ENCODE measurements around the gene RNF43. TPM values are rescaled to one million over a fixed set of nuclear protein-coding genes. Genes with fewer than 3 reads are reported as not detected.

RNF43 gene
- total RNA-seq, 1 experiment from 2014 or later: 0.04 TPM

DNA sequence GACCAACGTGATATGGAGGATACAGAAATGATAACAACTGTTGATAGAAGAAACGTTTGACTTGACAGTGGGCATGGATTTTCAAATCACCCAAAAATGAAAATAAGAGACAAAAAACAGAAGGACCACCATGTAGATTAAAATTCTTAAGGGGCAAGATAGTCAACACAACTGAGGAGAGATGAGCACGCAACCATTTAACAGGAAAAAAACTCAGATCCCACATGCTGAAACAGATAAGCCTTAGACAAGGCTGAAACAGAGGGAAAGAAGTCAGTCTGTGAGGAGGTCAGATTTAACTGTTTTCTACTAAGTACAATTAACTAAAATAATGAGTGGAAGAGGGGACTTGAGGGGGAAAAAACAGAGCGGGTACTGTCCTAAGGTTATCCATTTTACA lies 21.2 kb downstream of the RNF43 start:
- ChIA-PET CTCF (no interaction called here), POLR2A (ENCODE audit: low non-redundant PET) (no interaction called here)
- no peak overlapping the region for H3K4me3 ChIP-seq (ENCODE audit: low read depth, low read length, poor library complexity, severe bottlenecking)
- H3K27me3 ChIP-seq (replicated peaks; ENCODE audit: insufficient read depth, low read depth, low read length, poor library complexity): peaks cover 60% of the 10 kb centered on the region
- TF ChIP-seq EZH2 (IDR thresholded peaks at IDR 0.05; ENCODE audit: borderline replicate concordance, low read depth, low read length, poor library complexity, severe bottlenecking) (no peak), CTCF (conservative IDR thresholded peaks at IDR 0.05; ENCODE audit: low read depth, low read length) (no peak)
- H3K9me3 ChIP-seq (ENCODE audit: low read depth, low read length, poor library complexity, severe bottlenecking): no peaks in the 10 kb centered on the region
- H3K27ac ChIP-seq (ENCODE audit: low read depth, low read length, poor library complexity, severe bottlenecking): no peak overlapping the region
- no peaks in the 10 kb centered on the region for H3K4me1 ChIP-seq (ENCODE audit: insufficient read depth, low read length, poor library complexity, severe bottlenecking)
- BruUV-seq (replicated peaks): no TSS peak
- no peaks in the 10 kb centered on the region for H3K36me3 ChIP-seq (ENCODE audit: insufficient read depth, low read length, poor library complexity, severe bottlenecking)
- intact Hi-C loops (cut with micrococcal nuclease; ENCODE audit: unreplicated experiment): no loop called here
- no peak for DNase-seq (ENCODE audit: low spot score)

- no TSS peak for BruUV-seq (replicated peaks)
- ChIA-PET CTCF (interaction anchor here (0.6 kb wide), 1 partner anchor 52 kb away, joined by 5 read pairs; no protein-coding TSS in a partner anchor), POLR2A (ENCODE audit: low non-redundant PET) (no interaction called here)
- no peaks in the 10 kb centered on the region for H3K36me3 ChIP-seq (ENCODE audit: insufficient read depth, low read length, poor library complexity, severe bottlenecking)
- intact Hi-C loops (cut with micrococcal nuclease; ENCODE audit: unreplicated experiment): no loop called here
- DNase-seq (ENCODE audit: low spot score): no peak
- no peak overlapping the region for H3K4me3 ChIP-seq (ENCODE audit: low read depth, low read length, poor library complexity, severe bottlenecking)
- H3K4me1 ChIP-seq (ENCODE audit: insufficient read depth, low read length, poor library complexity, severe bottlenecking): no peaks in the 10 kb centered on the region
- no peaks in the 10 kb centered on the region for H3K9me3 ChIP-seq (ENCODE audit: low read depth, low read length, poor library complexity, severe bottlenecking)
- no peak overlapping the region for H3K27ac ChIP-seq (ENCODE audit: low read depth, low read length, poor library complexity, severe bottlenecking)
- TF ChIP-seq CTCF (conservative IDR thresholded peaks at IDR 0.05; ENCODE audit: low read depth, low read length) (no peak), EZH2 (IDR thresholded peaks at IDR 0.05; ENCODE audit: borderline replicate concordance, low read depth, low read length, poor library complexity, severe bottlenecking) (no peak)
- H3K27me3 ChIP-seq (replicated peaks; ENCODE audit: insufficient read depth, low read depth, low read length, poor library complexity): peaks cover 71% of the 10 kb centered on the region
Observed at GRCh38 chr17:58394534-58395223, 22.7 kb downstream of the RNF43 start.

DNA sequence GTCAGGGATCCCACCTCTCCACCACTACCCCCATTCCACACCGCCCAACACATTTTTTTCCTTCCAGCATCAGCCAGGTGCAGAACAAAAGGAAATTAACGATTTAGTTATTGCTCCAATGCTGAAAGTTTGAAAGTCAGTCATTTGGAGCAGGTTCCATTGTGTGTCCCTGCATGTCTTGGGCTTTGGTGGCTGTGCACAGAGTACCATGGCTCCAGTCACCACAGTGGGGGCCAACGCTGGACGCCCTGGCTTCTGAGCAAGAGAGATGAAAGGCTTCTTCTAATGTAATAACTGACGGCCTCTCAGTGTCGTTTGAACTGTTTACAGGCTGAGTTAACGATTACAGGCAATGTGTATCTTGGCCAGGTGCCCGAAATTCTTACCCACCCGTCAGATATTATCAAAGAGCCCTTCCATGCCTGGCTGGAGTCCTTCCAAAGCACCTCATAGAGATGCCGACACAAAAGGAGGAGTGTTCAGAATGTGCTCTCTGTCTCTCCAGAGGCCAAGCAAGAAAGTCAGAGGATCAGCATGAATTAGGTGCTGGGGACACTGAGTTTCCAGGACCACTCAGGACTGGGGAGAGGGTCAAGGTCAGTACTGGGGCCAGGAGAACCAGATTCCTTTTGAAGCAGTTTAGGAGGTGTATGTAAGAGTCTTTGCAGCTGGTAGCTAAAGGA lies 25.9 kb downstream of the RNF43 start:
- Histone ChIP-seq H3K4me1 (ENCODE audit: insufficient read depth, low read length, poor library complexity, severe bottlenecking) (no peaks in the 10 kb centered on the region), H3K4me3 (ENCODE audit: low read depth, low read length, poor library complexity, severe bottlenecking) (no peak overlapping the region), H3K27me3 (replicated peaks; ENCODE audit: insufficient read depth, low read depth, low read length, poor library complexity) (peaks cover 50% of the 10 kb centered on the region), H3K36me3 (ENCODE audit: insufficient read depth, low read length, poor library complexity, severe bottlenecking) (no peaks in the 10 kb centered on the region), H3K27ac (ENCODE audit: low read depth, low read length, poor library complexity, severe bottlenecking) (no peak overlapping the region), H3K9me3 (ENCODE audit: low read depth, low read length, poor library complexity, severe bottlenecking) (no peaks in the 10 kb centered on the region)
- ChIA-PET POLR2A (ENCODE audit: low non-redundant PET) (interaction anchor here (0.6 kb wide), 1 partner anchor 1281 kb away, joined by 10 read pairs; no protein-coding TSS in a partner anchor), CTCF (no interaction called here)
- intact Hi-C loops (cut with micrococcal nuclease; ENCODE audit: unreplicated experiment): no loop called here
- DNase-seq (ENCODE audit: low spot score): peak; percentile 25
- no peak for TF ChIP-seq EZH2 (IDR thresholded peaks at IDR 0.05; ENCODE audit: borderline replicate concordance, low read depth, low read length, poor library complexity, severe bottlenecking)
- no peak for TF ChIP-seq CTCF (conservative IDR thresholded peaks at IDR 0.05; ENCODE audit: low read depth, low read length)
- no TSS peak for BruUV-seq (replicated peaks)
